Stimulated activated effector memory CD8-positive, alpha-beta T cell treated with anti-CD3 and anti-CD28 coated beads, Interleukin-12 subunit alpha, Interleukin-12 subunit beta, amount 100 ng/mL, for 72 hours (primary cell): ENCODE data around the gene SOX8.

Experiments
- ATAC-seq: fragments of 150-1000 bp; cut with Tn5 transposase; 2 replicates; pipeline ENCODE4 v1.10.0; 2021
- DNase-seq, 2 donors: peaks; one replicate each; pipeline ENCODE4 v3.0.0; 2021 to 2022; ENCODE audit warnings: low spot score in 2 of 2
- H3K27ac Mint-ChIP-seq: one replicate; pipeline ENCODE4 v1.8.0; 2022; ENCODE audit warnings: mild to moderate bottlenecking, mixed read lengths
- H3K36me3 Mint-ChIP-seq: one replicate; pipeline ENCODE4 v1.8.0; 2022; ENCODE audit warnings: mild to moderate bottlenecking, mixed read lengths
- H3K4me1 Mint-ChIP-seq: one replicate; pipeline ENCODE4 v1.8.0; 2022; ENCODE audit warnings: mixed read lengths
- H3K4me3 Mint-ChIP-seq: one replicate; pipeline ENCODE4 v1.8.0; 2022; ENCODE audit warnings: mild to moderate bottlenecking, mixed read lengths
- H3K9me3 Mint-ChIP-seq: one replicate; pipeline ENCODE4 v1.8.0; 2022; ENCODE audit warnings: mixed read lengths

Gene SOX8

GRCh38 chr16:966035-966434, 15.5 kb upstream of the SOX8 start:
- Mint-ChIP-seq H3K27ac (peak overlapping the region; percentile 92), H3K36me3 (peaks cover 26% of the 10 kb centered on the region), H3K4me3 (no peak overlapping the region), H3K4me1 (peaks cover 31% of the 10 kb centered on the region), H3K9me3 (no peaks in the 10 kb centered on the region)
- DNase-seq: no peak
- ATAC-seq: no peak

- ATAC-seq (no peak), DNase-seq (no peak)
- no peak overlapping the region for H3K27ac Mint-ChIP-seq
- H3K4me3 Mint-ChIP-seq: no peak overlapping the region
- H3K9me3 Mint-ChIP-seq: no peaks in the 10 kb centered on the region
- H3K36me3 Mint-ChIP-seq: peaks cover 26% of the 10 kb centered on the region
- peaks cover 31% of the 10 kb centered on the region for H3K4me1 Mint-ChIP-seq
Observed at GRCh38 chr16:966505-966904, 15.1 kb upstream of the SOX8 start.

- Mint-ChIP-seq H3K27ac (no peak overlapping the region), H3K36me3 (peaks cover 26% of the 10 kb centered on the region), H3K9me3 (no peaks in the 10 kb centered on the region), H3K4me1 (peaks cover 31% of the 10 kb centered on the region), H3K4me3 (no peak overlapping the region)
- DNase-seq: no peak
- ATAC-seq: no peak
Observed at GRCh38 chr16:967077-967541, 14.5 kb upstream of the SOX8 start.

GRCh38 chr16:967546-968295, 13.8 kb upstream of the SOX8 start:
- H3K4me1 Mint-ChIP-seq: peaks cover 31% of the 10 kb centered on the region
- ATAC-seq (no peak), DNase-seq (no peak)
- peaks cover 26% of the 10 kb centered on the region for H3K36me3 Mint-ChIP-seq
- no peaks in the 10 kb centered on the region for H3K9me3 Mint-ChIP-seq
- no peak overlapping the region for H3K27ac Mint-ChIP-seq
- peak overlapping the region; percentile 65 for H3K4me3 Mint-ChIP-seq

DNA sequence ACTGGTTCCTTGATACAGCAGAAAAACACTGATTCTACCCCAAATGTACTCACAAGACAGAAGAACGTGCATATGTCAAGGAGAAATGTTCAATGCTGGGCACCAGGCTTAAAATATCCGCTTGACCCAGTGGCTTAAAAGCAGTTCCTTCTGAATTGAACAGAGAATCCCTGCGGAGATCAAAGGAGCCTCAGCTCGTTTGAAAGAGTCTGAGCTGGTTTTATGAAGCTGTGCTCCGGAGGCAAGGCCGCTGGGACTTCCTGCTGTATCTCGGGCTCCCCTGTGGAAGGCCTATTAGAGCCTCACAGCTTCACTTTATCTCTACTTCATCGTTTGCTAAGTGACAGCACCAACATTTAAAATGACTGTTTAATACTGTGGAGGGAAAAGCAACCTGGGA, 12.9 kb upstream of the SOX8 start:
- Mint-ChIP-seq H3K9me3 (no peaks in the 10 kb centered on the region), H3K36me3 (peaks cover 26% of the 10 kb centered on the region), H3K4me3 (peak overlapping the region; percentile 65), H3K27ac (no peak overlapping the region), H3K4me1 (peaks cover 27% of the 10 kb centered on the region)
- DNase-seq (no peak), ATAC-seq (no peak)

DNA sequence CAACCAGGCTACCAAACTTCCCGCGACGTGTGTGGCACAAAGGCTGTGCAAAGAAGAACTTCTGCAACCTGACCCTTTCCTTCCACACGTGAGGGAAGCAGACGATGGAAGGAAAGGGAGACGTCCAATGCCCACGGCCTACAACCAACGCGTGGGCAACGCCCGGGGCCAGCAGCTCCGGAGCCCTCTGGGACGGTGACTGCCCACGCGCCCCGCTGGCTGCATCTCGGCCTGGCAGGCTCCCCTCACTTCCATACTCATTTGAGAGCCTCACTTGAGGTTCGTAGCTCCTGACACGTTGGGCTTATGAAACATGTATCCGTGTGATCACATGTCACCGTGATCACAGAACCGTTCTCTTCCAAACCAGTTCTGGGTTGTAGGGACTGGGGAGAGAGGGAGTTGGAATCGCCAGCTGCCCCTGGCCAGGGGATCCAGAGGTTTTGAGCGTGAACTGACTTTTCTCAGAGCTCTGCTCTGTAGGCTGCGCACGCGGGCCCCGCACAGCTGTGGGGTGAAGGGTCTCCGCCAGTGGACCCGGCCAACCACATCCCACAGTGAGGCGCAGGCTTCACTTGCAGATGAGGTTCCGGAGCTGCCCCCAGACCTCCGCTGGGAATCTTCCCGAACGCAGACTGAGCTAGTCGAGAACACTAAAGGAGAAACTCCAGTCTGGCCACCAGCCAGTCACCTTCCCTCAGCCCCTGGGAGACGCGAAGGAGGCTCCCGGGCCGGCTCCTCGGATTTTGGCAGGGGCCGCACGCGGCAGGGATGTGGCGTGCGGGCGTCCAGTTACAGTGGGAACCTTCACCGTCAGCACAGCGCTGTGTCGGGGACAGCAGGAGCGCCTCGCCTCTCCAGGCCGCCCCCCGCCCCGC, 11.8 kb upstream of the SOX8 start:
- Mint-ChIP-seq H3K9me3 (no peaks in the 10 kb centered on the region), H3K4me3 (peak overlapping the region; percentile 65), H3K27ac (peak overlapping the region; percentile 43), H3K4me1 (peaks cover 18% of the 10 kb centered on the region), H3K36me3 (peaks cover 18% of the 10 kb centered on the region)
- ATAC-seq (peak; percentile 9), DNase-seq (no peak)

GRCh38 chr16:970386-970765, 11.2 kb upstream of the SOX8 start:
- Mint-ChIP-seq H3K9me3 (no peaks in the 10 kb centered on the region), H3K36me3 (peaks cover 13% of the 10 kb centered on the region), H3K4me1 (peaks cover 12% of the 10 kb centered on the region), H3K4me3 (peak overlapping the region; percentile 65), H3K27ac (peak overlapping the region; percentile 43)
- DNase-seq (no peak), ATAC-seq (peak; percentile 66)

- Mint-ChIP-seq H3K4me3 (peak within 1 kb of the TSS; percentile 65), H3K36me3 (peaks cover 13% of the 10 kb centered on the region), H3K9me3 (no peaks in the 10 kb centered on the region), H3K4me1 (peaks cover 6% of the 10 kb centered on the region), H3K27ac (peak within 1 kb of the TSS; percentile 43)
- ATAC-seq (peak; percentile 89), DNase-seq (peak; percentile 95 to 99)
Observed at GRCh38 chr16:970766-971581, 10.6 kb upstream of the SOX8 start, which contains the start of gene LMF1. Gene LMF1, minus strand, starts transcription at chr16:970984. Its CDS starts 4 bp downstream, at chr16:970980.

GRCh38 chr16:971582-971905, 10.0 kb upstream of the SOX8 start:
- no peak overlapping the region for H3K27ac Mint-ChIP-seq

GRCh38 chr16:971981-972315, 9.6 kb upstream of the SOX8 start:
- DNase-seq (no peak), ATAC-seq (no peak)
- Mint-ChIP-seq H3K4me3 (peak overlapping the region; percentile 65), H3K9me3 (no peaks in the 10 kb centered on the region), H3K4me1 (no peaks in the 10 kb centered on the region), H3K27ac (no peak overlapping the region), H3K36me3 (peaks cover 13% of the 10 kb centered on the region)

More at GRCh38 chr16:971582-971905, 10.0 kb upstream of the SOX8 start:
- Mint-ChIP-seq H3K9me3 (no peaks in the 10 kb centered on the region), H3K4me3 (peak overlapping the region; percentile 65), H3K36me3 (peaks cover 13% of the 10 kb centered on the region), H3K4me1 (peaks cover 1% of the 10 kb centered on the region)
- ATAC-seq (no peak), DNase-seq (no peak)

DNA sequence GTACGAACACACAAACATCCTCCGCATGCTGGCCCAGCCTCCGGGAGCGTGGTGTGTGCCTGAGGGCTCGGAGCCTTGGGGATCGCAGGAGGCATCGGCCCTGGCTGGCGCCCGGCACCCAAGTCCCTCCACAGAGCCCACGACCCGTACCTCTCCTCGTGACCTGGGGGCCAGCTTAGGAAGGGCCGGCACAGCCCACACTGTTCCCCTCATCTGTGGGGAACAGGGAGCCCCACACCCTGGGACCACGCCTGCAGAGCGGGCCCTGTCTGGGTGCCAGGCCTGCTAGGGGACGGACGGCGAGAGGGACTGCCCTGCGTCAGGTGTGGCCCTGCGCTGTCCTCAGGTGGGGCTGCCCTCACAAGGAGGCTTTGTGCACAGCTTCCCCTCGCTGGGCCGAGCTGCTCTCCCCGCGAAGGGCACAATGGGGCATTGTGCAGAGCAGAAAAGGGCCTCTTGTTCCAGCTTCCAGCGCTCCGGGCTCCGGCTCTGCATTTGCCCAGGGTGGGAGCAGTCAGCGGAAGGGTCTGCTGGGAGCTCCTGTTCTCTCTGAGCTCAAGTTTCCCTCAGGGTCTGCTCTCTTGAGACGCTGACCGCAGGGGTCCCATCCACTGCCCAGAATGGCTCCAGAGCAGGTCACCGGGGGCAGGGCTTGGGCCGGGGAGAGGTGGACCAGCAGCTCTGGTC, 9.1 kb upstream of the SOX8 start:
- peak overlapping the region; percentile 65 for H3K4me3 Mint-ChIP-seq
- DNase-seq: no peak

GRCh38 chr16:973366-973765, 8.2 kb upstream of the SOX8 start:
- no peak for ATAC-seq

More for the DNA sequence above, 9.1 kb upstream of the SOX8 start:
- H3K9me3 Mint-ChIP-seq: no peaks in the 10 kb centered on the region
- no peak overlapping the region for H3K27ac Mint-ChIP-seq
- H3K36me3 Mint-ChIP-seq: peaks cover 13% of the 10 kb centered on the region
- no peak for ATAC-seq
- H3K4me1 Mint-ChIP-seq: no peaks in the 10 kb centered on the region

DNA sequence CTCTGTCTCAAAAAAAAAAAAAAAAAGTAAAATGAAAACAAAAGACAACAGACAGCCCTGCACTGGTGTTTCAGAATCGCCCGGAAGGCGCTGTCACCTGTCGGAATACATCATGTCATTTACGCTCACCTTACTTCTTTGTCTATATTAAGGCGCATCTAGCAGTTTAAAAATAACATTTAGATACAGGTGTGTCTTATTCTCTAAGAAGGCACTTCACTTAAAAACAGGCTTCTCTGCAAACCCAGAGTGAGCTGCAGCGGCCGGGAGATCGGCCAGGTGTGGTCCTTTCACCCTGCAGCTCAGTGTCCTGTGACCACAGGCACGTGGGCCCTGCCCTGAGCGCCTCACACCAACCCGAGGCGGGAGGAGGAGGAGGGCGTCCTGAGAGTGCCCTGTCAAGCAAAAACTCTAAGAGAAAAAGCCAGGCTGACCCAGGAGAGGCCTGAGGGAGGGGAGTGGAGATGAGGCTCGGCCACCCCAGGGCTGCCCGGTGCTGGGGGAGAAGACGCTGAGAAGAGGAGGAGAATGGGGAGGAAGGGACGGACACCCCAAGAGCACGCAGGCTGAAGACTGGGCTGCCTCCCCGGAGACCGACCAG, 7.5 kb upstream of the SOX8 start:
- no peaks in the 10 kb centered on the region for H3K9me3 Mint-ChIP-seq
- DNase-seq (no peak), ATAC-seq (no peak)
- peaks cover 9% of the 10 kb centered on the region for H3K4me1 Mint-ChIP-seq
- no peak overlapping the region for H3K4me3 Mint-ChIP-seq
- H3K27ac Mint-ChIP-seq: no peak overlapping the region
- H3K36me3 Mint-ChIP-seq: peaks cover 6% of the 10 kb centered on the region

More at GRCh38 chr16:973366-973765, 8.2 kb upstream of the SOX8 start:
- no peak overlapping the region for H3K4me3 Mint-ChIP-seq
- no peak overlapping the region for H3K27ac Mint-ChIP-seq
- DNase-seq: no peak
- peaks cover 11% of the 10 kb centered on the region for H3K36me3 Mint-ChIP-seq
- peaks cover 8% of the 10 kb centered on the region for H3K4me1 Mint-ChIP-seq
- H3K9me3 Mint-ChIP-seq: no peaks in the 10 kb centered on the region

- ATAC-seq: no peak
- Mint-ChIP-seq H3K4me1 (peaks cover 9% of the 10 kb centered on the region), H3K9me3 (no peaks in the 10 kb centered on the region), H3K27ac (no peak overlapping the region), H3K36me3 (no peaks in the 10 kb centered on the region), H3K4me3 (no peak overlapping the region)
- no peak for DNase-seq
Observed at GRCh38 chr16:974611-975261, 6.8 kb upstream of the SOX8 start.
